ENCODE measurements around the gene VPS37C. TPM values are rescaled to one million over a fixed set of nuclear protein-coding genes. Genes with fewer than 3 reads are reported as not detected.

The VPS37C gene
- total and polyA plus RNA-seq, 9 of the 15 experiments (the other 6 are each of a cell fraction or from before 2014, with no cell fraction given) = 0.62 to 29.8 (median 11.5) TPM

DNA sequence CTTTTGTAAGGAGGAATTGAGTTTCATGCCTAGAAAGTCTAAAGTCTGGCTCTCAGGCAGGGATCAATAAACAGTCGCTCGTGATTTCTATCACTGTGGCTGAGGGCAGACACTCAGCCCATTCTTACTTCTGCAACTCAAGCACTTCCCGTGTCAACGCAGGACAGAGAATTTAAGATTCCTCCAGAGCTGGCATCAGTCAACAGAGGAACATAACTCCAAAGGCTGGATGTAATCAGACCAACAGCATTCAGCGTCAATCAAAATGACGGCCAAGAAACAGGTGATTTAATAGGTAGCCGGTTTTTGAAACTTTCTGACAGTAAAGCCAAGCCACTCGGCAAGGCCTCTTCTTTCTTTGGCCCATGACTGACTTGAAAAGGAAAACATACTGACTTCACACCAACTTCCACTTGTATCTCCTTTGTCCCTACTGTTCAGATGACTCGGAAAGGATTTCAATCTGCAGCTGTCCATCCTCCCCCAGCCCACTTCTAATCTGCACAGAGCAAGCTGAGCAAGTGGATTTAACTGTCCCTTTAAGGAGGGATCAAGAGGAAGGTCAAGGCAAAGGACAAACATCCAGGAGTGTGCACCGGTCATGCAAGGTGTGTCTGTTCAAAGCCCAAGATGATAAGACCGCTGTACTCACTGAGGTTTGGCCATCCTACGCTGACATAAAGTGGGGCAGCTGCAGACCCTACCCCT lies 9.5 kb downstream of the VPS37C start (continued):
- TF ChIP-seq ZNF436 (CRISPR knock-in tag; IDR thresholded peaks at IDR 0.05) (no peak), HNRNPUL1 (IDR thresholded peaks at IDR 0.05; ENCODE audit: low read length) (no peak), POLR2A (conservative IDR thresholded peaks at IDR 0.05) (no peak), EP300 (IDR thresholded peaks at IDR 0.05; ENCODE audit: low read length) (peak; percentile 83), E2F3 (CRISPR knock-in tag; IDR thresholded peaks at IDR 0.05) (no peak), SREBF2 (CRISPR knock-in tag; IDR thresholded peaks at IDR 0.05) (no peak), ZC3H4 (CRISPR knock-in tag; IDR thresholded peaks at IDR 0.05; ENCODE audit: borderline replicate concordance) (no peak), SREBF1 (IDR thresholded peaks at IDR 0.05; ENCODE audit: borderline replicate concordance, low read depth, low read length) (no peak), HCFC1 (IDR thresholded peaks at IDR 0.05; ENCODE audit: low read depth, low read length) (0 out of 2 replicates have a peak, but pooled peaks have one; percentile 15), ZEB2 (IDR thresholded peaks at IDR 0.05) (peak; percentile 89), LEF1 (IDR thresholded peaks at IDR 0.05) (no peak; the same call in 1 of the 2 replicates), DDX20 (tag; IDR thresholded peaks at IDR 0.05; ENCODE audit: low read depth) (no peak), ZNF282 (CRISPR knock-in tag; IDR thresholded peaks at IDR 0.05) (no peak), ZFP36 (IDR thresholded peaks at IDR 0.05; ENCODE audit: low read depth, low read length, partially characterized antibody) (no peak), ZNF449 (CRISPR knock-in tag; IDR thresholded peaks at IDR 0.05) (no peak), ILK (tag; IDR thresholded peaks at IDR 0.05; ENCODE audit: borderline replicate concordance, low read depth) (no peak), MIER1 (IDR thresholded peaks at IDR 0.05; ENCODE audit: low read depth) (no peak), ZNF696 (CRISPR knock-in tag; conservative IDR thresholded peaks at IDR 0.05) (no peak), CHD4 (IDR thresholded peaks at IDR 0.05; ENCODE audit: insufficient read depth, insufficient replicate concordance, low read depth, low read length, poor library complexity, severe bottlenecking) (no peak), ARID3A (IDR thresholded peaks at IDR 0.05; ENCODE audit: borderline replicate concordance, low read depth, low read length) (no peak), PPARD (CRISPR knock-in tag; IDR thresholded peaks at IDR 0.05) (no peak), FOXA3 (CRISPR knock-in tag; conservative IDR thresholded peaks at IDR 0.05 in 1 of 2, IDR thresholded peaks at IDR 0.05 in 1 of 2) (no peak), ZNF780A (CRISPR knock-in tag; IDR thresholded peaks at IDR 0.05) (no peak), ZNF561 (CRISPR knock-in tag; conservative IDR thresholded peaks at IDR 0.05) (no peak), ZNF324 (CRISPR knock-in tag; IDR thresholded peaks at IDR 0.05) (no peak), MEF2D (tag; conservative IDR thresholded peaks at IDR 0.05; ENCODE audit: low read depth) (no peak)
- TF ChIP-seq, protein P1, sequence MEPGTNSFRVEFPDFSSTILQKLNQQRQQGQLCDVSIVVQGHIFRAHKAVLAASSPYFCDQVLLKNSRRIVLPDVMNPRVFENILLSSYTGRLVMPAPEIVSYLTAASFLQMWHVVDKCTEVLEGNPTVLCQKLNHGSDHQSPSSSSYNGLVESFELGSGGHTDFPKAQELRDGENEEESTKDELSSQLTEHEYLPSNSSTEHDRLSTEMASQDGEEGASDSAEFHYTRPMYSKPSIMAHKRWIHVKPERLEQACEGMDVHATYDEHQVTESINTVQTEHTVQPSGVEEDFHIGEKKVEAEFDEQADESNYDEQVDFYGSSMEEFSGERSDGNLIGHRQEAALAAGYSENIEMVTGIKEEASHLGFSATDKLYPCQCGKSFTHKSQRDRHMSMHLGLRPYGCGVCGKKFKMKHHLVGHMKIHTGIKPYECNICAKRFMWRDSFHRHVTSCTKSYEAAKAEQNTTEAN (CRISPR knock-in tag; IDR thresholded peaks at IDR 0.05) = no peak
